Glomerular visceral epithelial cell (primary cell): ENCODE measurements around the gene HTR4.

Experiments used
- DNase-seq: peaks from one replicate; pipeline ENCODE4 v3.0.0-alpha.2; 2016; ENCODE audit errors: extremely low spot score

The HTR4 gene

DNA sequence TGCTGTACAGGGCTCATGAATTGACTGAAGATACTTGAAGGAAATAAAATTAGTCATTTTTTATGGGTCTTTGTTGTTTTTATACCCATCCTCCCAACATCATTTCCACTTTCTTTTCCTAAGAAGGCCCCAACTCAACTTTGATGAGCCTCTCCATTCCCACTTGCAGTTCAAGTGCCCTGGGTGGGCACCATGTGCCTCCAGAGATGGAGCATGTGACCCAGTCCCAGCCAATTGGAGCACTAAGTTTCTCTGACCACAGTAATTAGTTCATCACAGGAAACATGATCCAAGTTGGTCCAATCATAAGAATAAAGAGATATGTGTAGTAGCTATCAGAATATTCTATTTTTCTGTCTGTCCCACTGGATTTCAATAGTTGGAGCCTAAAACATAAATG, 46.9 kb downstream of the HTR4 start:
- DNase-seq: no peak

- no peak for DNase-seq
Measured at GRCh38 chr5:148606296-148606695, 48.0 kb downstream of the HTR4 start.

DNA sequence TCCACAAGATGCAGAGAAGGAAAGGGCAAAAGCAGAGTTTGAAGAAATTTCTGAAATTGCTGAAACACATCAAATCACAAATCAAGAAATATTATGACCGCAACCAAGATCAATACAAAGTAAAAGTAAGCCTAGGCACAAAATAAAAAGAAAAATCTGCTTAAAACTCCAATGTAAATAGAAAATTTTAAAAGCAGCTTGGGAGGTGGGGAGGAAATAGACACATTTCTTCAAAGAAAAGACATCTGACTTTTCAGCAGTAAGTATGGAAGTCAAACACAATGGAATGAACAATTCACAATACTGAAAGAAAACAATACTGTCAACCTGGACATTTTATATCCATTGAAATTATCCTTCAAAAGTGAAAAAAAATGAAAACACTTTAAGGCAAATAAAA, 55.1 kb downstream of the HTR4 start:
- DNase-seq: no peak

GRCh38 chr5:148595697-148596096, 58.6 kb downstream of the HTR4 start:
- no peak for DNase-seq

- no peak for DNase-seq
Measured at GRCh38 chr5:148586796-148587195, 67.5 kb downstream of the HTR4 start.

- DNase-seq: no peak
Measured at GRCh38 chr5:148585988-148586387, 68.3 kb downstream of the HTR4 start.

- DNase-seq: no peak
Measured at GRCh38 chr5:148584103-148584502, 70.2 kb downstream of the HTR4 start.

- no peak for DNase-seq
Measured at GRCh38 chr5:148583421-148583965, 70.8 kb downstream of the HTR4 start.

DNA sequence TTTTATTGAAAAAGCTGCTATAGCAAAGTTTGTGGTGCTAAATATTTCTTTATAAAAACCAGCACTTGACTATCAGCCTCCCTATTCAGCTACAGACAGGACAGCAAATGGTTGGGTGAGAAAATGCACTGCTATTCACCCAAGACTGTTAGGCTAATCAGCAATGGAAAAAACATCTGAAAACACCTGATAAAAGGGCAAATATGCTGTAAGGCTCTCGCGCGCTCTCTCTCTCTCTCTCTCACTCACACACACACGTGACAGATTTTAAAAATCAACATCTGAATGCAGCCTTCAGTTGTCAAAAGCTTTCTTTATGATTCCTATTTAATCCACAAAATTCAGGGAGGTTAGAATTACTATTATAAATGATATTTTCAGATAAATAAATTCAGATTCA, 80.2 kb downstream of the HTR4 start:
- DNase-seq: no peak

GRCh38 chr5:148573374-148573773, 81.0 kb downstream of the HTR4 start:
- no peak for DNase-seq

- DNase-seq: no peak
Measured at GRCh38 chr5:148569948-148570347, 84.4 kb downstream of the HTR4 start.

- no peak for DNase-seq
Measured at GRCh38 chr5:148565148-148565547, 89.2 kb downstream of the HTR4 start.

DNA sequence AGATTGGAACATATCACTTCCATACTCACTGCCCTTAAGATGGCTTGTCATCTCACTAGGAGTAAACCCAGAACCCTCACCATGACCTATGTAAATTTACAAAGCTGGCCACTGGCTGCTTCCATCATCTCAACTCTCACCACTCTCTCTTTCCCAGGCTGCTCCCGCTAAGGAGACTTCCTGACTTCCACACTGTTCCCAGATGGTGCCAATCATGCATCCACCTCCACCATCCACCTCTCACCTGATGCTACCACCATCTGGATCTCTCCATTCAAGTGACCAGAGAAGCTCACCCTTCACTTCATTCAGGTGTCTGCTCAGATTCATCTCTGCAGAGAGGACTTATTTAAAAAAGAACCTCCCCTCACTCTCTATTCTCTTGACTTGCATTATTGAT, 91.3 kb downstream of the HTR4 start:
- DNase-seq: no peak

DNA sequence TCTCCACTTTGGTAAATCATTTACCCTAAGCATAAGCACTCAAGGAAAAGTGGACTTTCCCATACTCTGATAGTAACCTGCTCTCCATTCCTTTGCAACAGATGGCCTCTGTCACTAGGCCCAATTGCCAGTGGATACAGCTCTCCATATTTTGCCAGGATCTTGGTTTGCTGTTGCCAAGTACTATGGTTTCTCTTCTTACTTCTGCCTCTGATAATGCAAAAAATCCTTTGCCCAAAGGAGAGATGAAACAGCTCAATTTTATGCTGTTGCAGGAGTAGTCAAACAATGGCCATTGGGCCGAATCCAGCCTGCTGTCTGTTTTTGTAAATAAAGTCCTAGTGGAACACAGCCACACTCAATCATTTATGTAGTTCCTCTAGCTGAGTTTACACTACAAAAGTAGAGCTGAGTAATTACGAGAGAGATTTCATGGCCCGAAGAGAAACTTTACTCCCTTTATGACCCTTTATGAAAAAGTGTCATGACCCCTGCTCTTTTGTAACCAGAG, 92.5 kb downstream of the HTR4 start:
- no peak for DNase-seq

DNA sequence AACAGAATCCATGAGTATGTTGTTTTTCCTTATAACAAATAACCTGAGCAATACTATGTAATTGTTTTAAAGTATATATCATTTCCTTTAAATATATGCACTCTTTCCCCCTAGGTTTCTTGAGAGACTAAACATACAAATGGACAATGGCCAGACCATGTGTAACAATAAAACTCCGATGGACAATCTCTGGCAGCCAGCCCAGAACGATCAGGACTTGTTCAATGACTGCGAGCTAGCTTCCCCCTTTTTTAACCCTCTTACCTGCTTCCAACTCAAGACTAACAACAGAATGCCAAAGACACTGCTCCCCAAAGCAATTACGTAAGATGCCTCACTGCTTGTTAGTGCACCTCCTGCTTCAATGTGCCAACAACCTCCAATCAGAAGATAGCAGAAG, 94.9 kb downstream of the HTR4 start:
- no peak for DNase-seq

DNA sequence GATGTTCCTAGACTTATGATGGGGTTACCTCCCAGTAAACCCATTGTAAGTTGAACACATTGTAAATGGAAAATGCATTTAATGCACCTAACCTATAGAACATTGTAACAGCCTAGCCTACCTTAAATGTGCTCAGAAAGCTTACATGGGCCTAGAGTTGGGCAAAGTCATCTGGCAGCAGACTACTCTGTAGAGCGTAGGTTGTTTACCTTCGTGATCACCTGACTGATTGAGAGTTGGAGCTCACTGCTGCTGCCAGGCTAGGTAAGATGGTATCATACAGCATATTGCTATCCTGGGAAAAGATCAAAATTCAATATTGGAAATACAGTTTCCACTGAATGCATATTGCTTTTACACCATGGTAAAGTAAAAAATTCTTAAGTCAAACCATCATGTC, 95.4 kb downstream of the HTR4 start:
- no peak for DNase-seq

DNA sequence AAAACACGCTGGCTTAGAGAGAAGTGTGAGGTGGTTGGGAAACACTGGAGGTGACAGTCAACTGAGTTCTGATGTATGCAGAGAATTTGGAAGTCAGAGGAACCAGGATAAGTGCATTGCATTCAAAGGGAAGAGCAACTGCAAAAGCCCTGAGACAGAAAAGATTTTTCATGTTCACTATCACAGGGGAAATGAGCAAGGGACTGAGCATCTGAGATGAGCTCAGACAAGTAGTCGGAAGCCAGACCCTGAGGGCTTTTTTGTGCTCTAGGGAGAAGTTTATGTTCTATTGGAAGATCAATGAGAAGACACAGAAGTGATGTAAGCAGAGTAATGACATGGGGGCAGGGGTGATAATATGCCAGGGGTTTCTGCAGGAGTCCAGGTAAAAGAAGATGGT, 97.5 kb downstream of the HTR4 start:
- no peak for DNase-seq

DNA sequence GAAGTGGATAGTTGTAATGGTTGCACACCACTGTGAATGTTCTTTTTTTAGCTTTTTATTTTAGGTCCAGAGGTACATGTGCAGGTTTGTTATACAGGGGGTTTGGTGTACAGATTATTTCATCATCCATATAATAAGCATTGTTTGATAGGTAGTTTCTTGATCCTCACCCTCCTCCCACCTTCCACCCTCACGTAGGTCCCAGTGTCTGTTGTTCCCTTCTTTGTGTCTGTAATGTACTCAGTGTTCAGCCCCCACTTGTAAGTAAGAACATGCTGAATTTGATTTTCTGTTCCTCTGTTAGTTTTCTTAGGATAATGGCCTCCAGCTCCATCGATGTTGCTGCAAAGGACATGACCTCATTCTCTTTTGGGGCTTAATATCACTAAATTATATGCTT, 99.7 kb downstream of the HTR4 start:
- DNase-seq: no peak

DNA sequence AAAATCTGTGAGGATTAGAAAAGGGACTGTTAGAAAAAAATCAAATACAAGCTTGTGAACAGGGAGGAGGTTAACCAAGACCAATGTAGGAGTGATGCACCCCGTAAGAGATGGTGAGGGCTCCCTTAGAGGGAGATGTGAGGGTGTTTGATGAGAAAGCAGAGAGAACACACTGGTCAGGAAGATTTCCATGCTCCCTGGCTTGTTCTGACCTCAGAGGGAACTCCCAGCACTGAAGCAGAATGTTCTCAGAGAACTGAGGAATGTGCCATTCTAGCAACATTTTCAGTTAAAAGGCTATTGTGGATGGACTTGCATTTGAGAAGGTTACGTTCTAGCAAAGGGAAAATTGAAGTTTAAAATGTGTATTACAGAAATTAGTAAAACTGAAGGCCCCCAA, 110.6 kb downstream of the HTR4 start:
- no peak for DNase-seq

DNA sequence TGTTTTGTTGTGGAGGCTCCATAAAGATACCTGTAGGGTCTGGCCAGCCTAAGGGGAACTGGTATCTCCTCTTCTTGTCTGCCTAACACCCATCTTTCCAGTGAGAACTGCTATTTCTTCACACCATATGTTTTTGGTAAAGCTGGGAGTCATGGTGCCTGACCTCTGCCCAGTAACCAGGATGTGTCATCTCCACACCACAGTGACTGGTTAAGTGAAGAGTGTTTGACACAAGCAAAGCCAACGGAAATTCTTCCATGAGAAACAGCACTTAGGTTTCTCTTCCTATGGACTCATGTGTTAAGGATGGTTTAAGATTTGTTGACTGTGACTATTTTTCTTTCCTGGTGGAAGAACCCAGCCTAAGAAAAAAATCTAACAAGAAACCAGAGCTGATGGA, 111.5 kb downstream of the HTR4 start:
- no peak for DNase-seq

DNA sequence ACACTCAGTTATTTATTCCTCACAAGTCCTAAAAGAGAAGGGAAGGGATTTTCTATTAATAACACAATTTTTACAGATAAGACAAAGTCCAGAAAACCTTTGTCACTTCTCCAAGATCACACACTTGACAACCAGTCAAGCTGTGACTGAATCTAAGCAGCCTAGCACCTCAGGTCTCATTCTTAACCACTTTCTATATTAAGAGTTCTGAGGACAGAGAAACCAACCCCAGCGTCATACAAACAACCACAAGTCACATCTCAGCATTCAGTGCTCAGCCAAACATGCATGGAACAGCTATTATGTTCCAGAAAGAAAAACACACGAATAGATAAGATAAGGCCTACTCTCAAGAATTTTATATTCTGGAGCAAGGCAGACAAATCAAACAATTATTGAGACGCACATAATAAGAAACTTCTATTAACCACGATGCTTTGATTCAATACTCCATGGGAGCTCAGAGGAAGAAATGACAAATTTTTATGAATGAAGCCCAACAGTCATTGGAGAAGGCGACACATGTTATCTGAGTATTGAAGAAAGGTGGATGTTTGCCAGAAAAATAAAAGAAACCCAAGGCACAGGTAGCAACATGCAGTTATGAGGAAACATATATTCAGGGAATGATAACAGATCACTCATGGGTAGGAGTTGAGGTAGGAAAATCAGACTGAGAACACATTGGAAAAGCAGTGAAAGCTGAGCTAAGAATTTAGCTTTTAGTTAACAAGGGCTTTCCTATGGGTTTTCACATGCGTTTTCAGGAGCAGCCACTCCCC, 113.1 kb downstream of the HTR4 start:
- DNase-seq: no peak

DNA sequence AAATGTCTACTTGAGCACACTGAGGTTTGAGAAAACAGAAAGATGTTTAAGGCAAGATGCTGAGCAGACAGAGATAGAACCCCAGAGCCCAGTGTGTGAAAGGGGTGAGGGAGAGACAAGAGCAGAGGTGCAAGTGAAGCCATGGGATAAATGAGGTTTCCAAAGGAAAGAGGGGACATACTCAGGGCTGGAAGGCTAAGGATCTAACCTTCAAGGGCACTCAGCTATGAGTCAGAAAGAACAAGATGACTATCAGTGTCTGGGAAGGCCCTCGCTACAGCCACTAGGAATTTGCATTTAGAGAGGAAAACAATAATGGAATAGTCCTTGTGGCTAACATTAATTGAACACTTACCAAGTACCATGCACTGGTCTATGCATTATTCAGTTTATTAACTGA, 113.7 kb downstream of the HTR4 start:
- no peak for DNase-seq

DNA sequence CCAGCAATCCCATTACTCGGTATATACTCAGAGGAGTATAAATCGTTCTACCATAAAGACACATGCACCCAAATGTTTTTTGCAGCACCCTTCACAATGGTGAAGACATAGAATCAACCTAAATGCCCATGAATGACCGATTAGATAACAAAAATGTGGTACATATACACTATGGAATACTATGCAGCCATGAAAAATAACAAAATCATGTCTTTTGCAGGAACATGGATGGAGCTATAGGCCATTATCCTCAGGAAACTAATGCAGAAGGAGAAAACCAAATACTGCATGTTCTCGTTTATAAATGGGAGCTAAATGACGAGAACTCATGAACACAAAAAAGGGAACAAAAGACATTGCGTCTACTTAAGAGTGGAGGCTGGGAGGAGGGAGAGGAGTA, 114.5 kb downstream of the HTR4 start:
- DNase-seq: no peak

DNA sequence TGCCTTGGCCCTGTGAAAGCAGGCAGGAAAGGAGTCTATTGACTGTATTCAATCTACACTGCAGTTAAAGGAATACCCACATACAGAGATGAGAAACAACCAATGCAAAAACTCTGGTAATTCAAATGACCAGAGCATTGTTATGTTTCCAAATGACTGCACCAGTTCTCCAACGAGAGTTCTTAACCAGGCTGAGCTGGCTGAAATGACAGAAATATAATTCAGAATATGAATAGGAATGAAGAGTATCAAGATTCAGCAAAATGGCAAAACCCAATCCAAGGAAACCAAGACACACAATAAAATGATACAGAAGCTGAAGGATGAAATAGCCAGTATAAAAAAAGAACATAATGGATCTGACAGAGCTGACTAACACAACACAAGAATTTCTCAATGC, 119.1 kb downstream of the HTR4 start:
- DNase-seq: no peak
